ENCODE measurements around the gene NPAS1.

DNA sequence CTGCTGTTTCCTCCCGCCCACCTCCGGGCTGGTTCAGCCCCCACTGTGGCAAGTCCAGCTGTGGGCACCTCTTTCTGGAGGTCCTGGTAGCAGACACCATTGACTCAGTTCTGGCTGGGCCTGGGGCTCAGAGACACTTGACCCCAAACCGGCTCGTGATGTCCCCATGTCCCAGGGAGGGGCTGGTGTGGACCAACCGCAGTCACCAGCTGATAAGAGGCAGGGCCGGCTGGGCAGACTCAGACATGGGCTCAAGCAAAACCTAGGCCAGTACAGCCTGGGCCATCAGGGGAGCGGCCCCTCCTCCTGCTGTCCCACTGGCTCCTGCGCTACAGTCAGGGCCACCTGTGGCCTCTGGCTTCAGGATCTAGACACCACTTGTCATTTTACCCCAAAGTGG lies 48.6 kb downstream of the NPAS1 start:
- no peak for TF ChIP-seq CTCF (IDR thresholded peaks at IDR 0.05)
- TF ChIP-seq EP300 (IDR thresholded peaks at IDR 0.05), result no peak

All from ovary (tissue), 3 donors.